Measurements from ENCODE around the gene TCEAL9. TPM values are rescaled to one million over a fixed set of nuclear protein-coding genes. Genes with fewer than 3 reads are reported as not detected.
A peak's percentile ranks its signal among the peaks of the same experiment; 100 is the strongest.

TCEAL9 gene
- total and polyA plus RNA-seq, 2 donors from 2014 or later = 40.8 to 141 TPM

GRCh38 chrX:103376118-103376978 is 20.0 kb downstream of the TCEAL9 start, which contains the start of gene BEX3:
BEX3 (plus strand) TSS chrX:103376538; CDS start chrX:103377522, 984 bp downstream.
- Histone ChIP-seq H3K36me3 (ENCODE audit: control insufficient read depth in 2 of 3, insufficient read depth in 3 of 3, low read length in 3 of 3) (no peaks in the 10 kb centered on the region), H3K27ac (ENCODE audit: low read depth in 2 of 2, low read length in 2 of 2) (peak within 1 kb of the TSS; percentile 75 to 86), H3K9me3 (ENCODE audit: control insufficient read depth in 2 of 3, insufficient read depth in 1 of 3, low read length in 3 of 3) (no peaks in the 10 kb centered on the region), H3K4me3 (ENCODE audit: low read length in 3 of 3) (peak within 1 kb of the TSS; percentile 60 to 78 (median 69)), H3K27me3 (ENCODE audit: control insufficient read depth, insufficient read depth, low read length) (no peaks in the 10 kb centered on the region), H3K9ac (ENCODE audit: low read length in 3 of 3) (peak within 1 kb of the TSS; percentile 60 to 68 (median 67)), H3K4me1 (ENCODE audit: control insufficient read depth in 2 of 3, insufficient read depth in 2 of 3, low read depth in 1 of 3, low read length in 3 of 3) (peaks cover 0 to 2% (median 0%) of the 10 kb centered on the region in 3 donors)
- intact Hi-C loops (cut with DNase I) = no loop called here
- DNase-seq (peak; percentile 85 to 90 (median 86)), FAIRE-seq (no peak)
- TF ChIP-seq CTCF (IDR thresholded peaks at IDR 0.05; ENCODE audit: borderline replicate concordance, extremely low read depth, insufficient read depth) = no peak

DNA sequence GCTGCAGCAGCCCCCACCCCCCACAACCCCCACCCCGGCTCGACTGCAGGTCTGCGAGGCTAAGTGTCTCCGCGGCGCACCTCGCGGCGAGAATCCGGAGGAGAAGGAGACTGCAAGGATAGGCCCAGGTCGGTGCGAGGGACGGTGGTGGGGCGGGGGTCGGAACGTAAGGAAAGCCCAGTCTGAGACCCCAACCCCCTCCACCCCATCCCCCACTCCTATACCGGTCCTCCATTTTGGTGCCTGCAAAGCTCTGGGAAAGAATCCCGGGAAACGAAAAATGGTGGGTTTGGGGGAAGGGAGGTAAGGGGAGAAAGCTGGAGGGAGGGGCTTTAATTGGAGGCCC is 20.6 kb downstream of the TCEAL9 start:
- TF ChIP-seq CTCF (IDR thresholded peaks at IDR 0.05; ENCODE audit: borderline replicate concordance, extremely low read depth, insufficient read depth) = no peak
- no peak for FAIRE-seq
- intact Hi-C loops (cut with DNase I) = no loop called here

DNA sequence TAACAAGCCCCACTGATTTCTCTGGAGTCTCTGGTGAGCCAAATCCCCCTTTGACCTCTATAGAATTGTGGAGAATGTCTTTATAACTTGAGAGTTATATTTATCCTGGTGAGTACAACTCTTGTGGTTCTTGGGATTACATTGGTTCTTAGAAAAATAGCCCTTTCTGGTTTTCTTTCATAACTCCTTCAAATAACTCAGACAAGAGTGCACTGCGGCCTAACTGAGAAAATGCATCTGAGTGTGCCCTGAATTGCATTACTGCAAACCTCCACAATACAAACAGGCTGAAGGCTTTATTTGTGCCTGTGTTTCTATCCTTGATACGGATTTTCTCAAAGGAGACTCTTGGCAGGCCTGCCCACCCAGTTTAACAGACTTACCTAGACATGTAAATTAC is 22.7 kb downstream of the TCEAL9 start:
- H3K9me3 ChIP-seq (ENCODE audit: control insufficient read depth in 2 of 3, insufficient read depth in 1 of 3, low read length in 3 of 3) = no peaks in the 10 kb centered on the region
- FAIRE-seq = no peak
- no peak for DNase-seq
- no peak overlapping the region for H3K9ac ChIP-seq (ENCODE audit: low read length in 3 of 3)
- no peak overlapping the region for H3K4me3 ChIP-seq (ENCODE audit: low read length in 3 of 3)
- no peak overlapping the region for H3K27ac ChIP-seq (ENCODE audit: low read depth in 2 of 2, low read length in 2 of 2)
- no peak for TF ChIP-seq CTCF (IDR thresholded peaks at IDR 0.05; ENCODE audit: borderline replicate concordance, extremely low read depth, insufficient read depth)
- no peaks in the 10 kb centered on the region for H3K27me3 ChIP-seq (ENCODE audit: control insufficient read depth, insufficient read depth, low read length)
- peaks cover 0 to 2% (median 0%) of the 10 kb centered on the region in 3 donors for H3K4me1 ChIP-seq (ENCODE audit: control insufficient read depth in 2 of 3, insufficient read depth in 2 of 3, low read depth in 1 of 3, low read length in 3 of 3)
- intact Hi-C loops (cut with DNase I) = no loop called here
- no peaks in the 10 kb centered on the region for H3K36me3 ChIP-seq (ENCODE audit: control insufficient read depth in 2 of 3, insufficient read depth in 3 of 3, low read length in 3 of 3)

More for the DNA sequence above, 20.6 kb downstream of the TCEAL9 start:
- Histone ChIP-seq H3K9ac (ENCODE audit: low read length in 3 of 3) (peak overlapping the region; percentile 60 to 68 (median 67)), H3K36me3 (ENCODE audit: control insufficient read depth in 2 of 3, insufficient read depth in 3 of 3, low read length in 3 of 3) (no peaks in the 10 kb centered on the region), H3K9me3 (ENCODE audit: control insufficient read depth in 2 of 3, insufficient read depth in 1 of 3, low read length in 3 of 3) (no peaks in the 10 kb centered on the region), H3K27me3 (ENCODE audit: control insufficient read depth, insufficient read depth, low read length) (no peaks in the 10 kb centered on the region), H3K27ac (ENCODE audit: low read depth in 2 of 2, low read length in 2 of 2) (peak overlapping the region in 1 of 2 donors; percentile 75), H3K4me3 (ENCODE audit: low read length in 3 of 3) (peak overlapping the region; percentile 47 to 78 (median 69)), H3K4me1 (ENCODE audit: control insufficient read depth in 2 of 3, insufficient read depth in 2 of 3, low read depth in 1 of 3, low read length in 3 of 3) (peaks cover 0 to 2% (median 0%) of the 10 kb centered on the region in 3 donors)
- DNase-seq = peak in 4 of 5 donors; percentile 62 to 88 (median 72)

All from kidney (tissue), 14 donors.